Ascending aorta (tissue), 2 donors: ENCODE results near the gene IER3. TPM values are rescaled to one million over a fixed set of nuclear protein-coding genes. Genes with fewer than 3 reads are reported as not detected.
"Not testable (repeated sequence)": the region's sequence is repeated elsewhere in the genome, so short reads cannot be mapped to it uniquely, and the experiment has no call there.

Experiments used
- DNase-seq, 2 donors: peaks; one replicate each; pipeline ENCODE4 v3.0.0-alpha.2; 2019; ENCODE audit warnings: low spot score in 2 of 2
- H3K27ac ChIP-seq, 2 donors: fragments of 200-600 bp; sonication (generic); one replicate each; pipeline ENCODE4 v1.5.1; 2016 to 2017; ENCODE audit warnings: mild to moderate bottlenecking in 1 of 2
- H3K27me3 ChIP-seq: fragments of 200-600 bp; sonication (generic); one replicate; pipeline ENCODE4 v1.5.1; 2017
- H3K36me3 ChIP-seq, 2 donors: fragments of 200-600 bp; sonication (generic); one replicate each; pipeline ENCODE4 v1.5.1; 2016
- H3K4me1 ChIP-seq, 2 donors: fragments of 200-600 bp; sonication (generic); one replicate each; pipeline ENCODE4 v1.5.1; 2016 to 2017; ENCODE audit warnings: mild to moderate bottlenecking in 1 of 2
- H3K4me3 ChIP-seq, 2 donors: fragments of 200-600 bp; sonication (generic); one replicate each; pipeline ENCODE4 v1.5.1; 2016 to 2017; ENCODE audit warnings: mild to moderate bottlenecking in 1 of 2
- H3K9me3 ChIP-seq, 2 donors: fragments of 200-600 bp; sonication (generic); one replicate each; pipeline ENCODE4 v1.5.1; 2016
- intact Hi-C: fragments of 100-400 bp; cut with DNase I; formaldehyde crosslinking; loops from one replicate; pipeline ENCODE4 v1.15.1; 2023
- total RNA-seq: library from RNA; depleted of rRNA; stranded (reverse); fragments of >200 nt; gene quantifications from one replicate; pipeline ENCODE4 v1.1.0, GENCODE V29; 2016
- TF ChIP-seq, protein P1 (sequence below), 3 experiments: fragments of 200-600 bp in 2 of 3; fragments of 450-650 bp in 1 of 3; sonication (generic) in 2 of 3; IDR thresholded peaks; one replicate each; pipeline ENCODE4 v1.5.1; 2016 to 2019; ENCODE audit warnings: antibody characterized with exemption in 3 of 3, mild to moderate bottlenecking in 1 of 3, moderate library complexity in 1 of 3

IER3 gene
- total RNA-seq, 1 donor from 2014 or later = 51.9 TPM

GRCh38 chr6:30721198-30722024 lies 22.9 kb downstream of the IER3 start:
- H3K9me3 ChIP-seq = no peaks in the 10 kb centered on the region
- H3K36me3 ChIP-seq = peaks cover 25 to 39% of the 10 kb centered on the region in 2 donors
- H3K27me3 ChIP-seq = no peaks in the 10 kb centered on the region
- TF ChIP-seq, protein P1, sequence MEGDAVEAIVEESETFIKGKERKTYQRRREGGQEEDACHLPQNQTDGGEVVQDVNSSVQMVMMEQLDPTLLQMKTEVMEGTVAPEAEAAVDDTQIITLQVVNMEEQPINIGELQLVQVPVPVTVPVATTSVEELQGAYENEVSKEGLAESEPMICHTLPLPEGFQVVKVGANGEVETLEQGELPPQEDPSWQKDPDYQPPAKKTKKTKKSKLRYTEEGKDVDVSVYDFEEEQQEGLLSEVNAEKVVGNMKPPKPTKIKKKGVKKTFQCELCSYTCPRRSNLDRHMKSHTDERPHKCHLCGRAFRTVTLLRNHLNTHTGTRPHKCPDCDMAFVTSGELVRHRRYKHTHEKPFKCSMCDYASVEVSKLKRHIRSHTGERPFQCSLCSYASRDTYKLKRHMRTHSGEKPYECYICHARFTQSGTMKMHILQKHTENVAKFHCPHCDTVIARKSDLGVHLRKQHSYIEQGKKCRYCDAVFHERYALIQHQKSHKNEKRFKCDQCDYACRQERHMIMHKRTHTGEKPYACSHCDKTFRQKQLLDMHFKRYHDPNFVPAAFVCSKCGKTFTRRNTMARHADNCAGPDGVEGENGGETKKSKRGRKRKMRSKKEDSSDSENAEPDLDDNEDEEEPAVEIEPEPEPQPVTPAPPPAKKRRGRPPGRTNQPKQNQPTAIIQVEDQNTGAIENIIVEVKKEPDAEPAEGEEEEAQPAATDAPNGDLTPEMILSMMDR (IDR thresholded peaks at IDR 0.05) = peak; percentile 9 to 58 (median 23)
- peaks cover 0 to 53% of the 10 kb centered on the region in 2 donors for H3K4me1 ChIP-seq
- H3K27ac ChIP-seq = peak overlapping the region; percentile 87 to 96
- peak overlapping the region; percentile 73 to 89 for H3K4me3 ChIP-seq
- DNase-seq = peak; percentile 32 to 95
- intact Hi-C loops = loop anchor here (1.0 to 10.0 kb wide), 7 partner anchors 21 to 237 kb away; partner anchors contain the start of genes FLOT1, HLA-E, MRPS18B and PPP1R10

- no peaks in the 10 kb centered on the region for H3K27me3 ChIP-seq
- H3K4me3 ChIP-seq = peak overlapping the region; percentile 73 to 89
- intact Hi-C loops = loop anchor here (1.0 to 10.0 kb wide), 6 partner anchors 22 to 236 kb away; partner anchors contain the start of genes FLOT1, HLA-E, MRPS18B and PPP1R10
- H3K9me3 ChIP-seq = no peaks in the 10 kb centered on the region
- peaks cover 25 to 35% of the 10 kb centered on the region in 2 donors for H3K36me3 ChIP-seq
- TF ChIP-seq, protein P1 (IDR thresholded peaks at IDR 0.05) = no peak
- peak in 1 of 2 donors; percentile 85 for DNase-seq
- peaks cover 0 to 54% of the 10 kb centered on the region in 2 donors for H3K4me1 ChIP-seq
- H3K27ac ChIP-seq = peak overlapping the region; percentile 87 to 96
These were observed 23.6 kb downstream of the IER3 start for GRCh38 chr6:30720738-30721197.

DNA sequence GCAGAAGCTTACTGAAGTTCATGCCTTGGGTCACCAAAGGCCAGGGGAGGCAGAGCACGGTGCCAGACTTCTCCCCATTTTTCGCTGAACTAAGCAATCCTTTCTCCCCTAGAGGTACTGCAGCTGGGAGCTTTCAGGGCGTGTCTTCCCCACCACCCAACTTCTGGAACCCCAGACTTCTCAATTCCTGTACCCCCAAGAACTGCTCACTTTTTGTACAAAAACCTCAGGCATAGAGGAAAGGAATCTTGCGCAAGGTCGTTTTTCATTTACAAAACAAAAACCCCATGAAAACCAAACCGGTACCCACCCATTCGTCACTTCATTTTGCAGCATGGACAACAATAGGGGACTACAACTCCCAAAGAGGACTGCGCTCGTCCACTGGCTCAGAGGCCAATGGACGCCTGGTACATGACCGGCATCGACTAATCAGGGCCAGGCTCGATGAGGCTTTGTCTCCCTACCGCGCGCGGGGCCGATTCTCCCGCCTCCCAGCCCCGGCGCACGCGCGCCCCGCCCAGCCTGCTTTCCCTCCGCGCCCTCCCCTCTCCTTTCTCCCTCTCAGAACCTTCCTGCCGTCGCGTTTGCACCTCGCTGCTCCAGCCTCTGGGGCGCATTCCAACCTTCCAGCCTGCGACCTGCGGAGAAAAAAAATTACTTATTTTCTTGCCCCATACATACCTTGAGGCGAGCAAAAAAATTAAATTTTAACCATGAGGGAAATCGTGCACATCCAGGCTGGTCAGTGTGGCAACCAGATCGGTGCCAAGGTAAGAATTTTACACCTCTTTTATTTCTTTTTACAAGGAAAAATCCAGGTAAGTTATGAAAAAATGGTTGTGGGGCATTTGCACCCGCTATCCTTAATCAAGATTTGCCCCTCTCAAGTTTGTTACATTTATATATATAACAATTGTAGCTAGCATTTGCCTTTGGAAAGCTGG lies 24.3 kb downstream of the IER3 start, which contains the start of gene TUBB:
Gene TUBB, plus strand, starts transcription at position 562 of the 947 bp plus-strand sequence. Its CDS starts 155 bp downstream, at position 717.
- peak within 1 kb of the TSS; percentile 73 to 89 for H3K4me3 ChIP-seq
- intact Hi-C loops = loop anchor here (5.0 to 10.0 kb wide), 2 partner anchors 157 to 235 kb away; partner anchors contain the start of gene HLA-E
- no peaks in the 10 kb centered on the region for H3K27me3 ChIP-seq
- H3K9me3 ChIP-seq = no peaks in the 10 kb centered on the region
- peaks cover 22 to 28% of the 10 kb centered on the region in 2 donors for H3K36me3 ChIP-seq
- peak; percentile 94 to 99 for DNase-seq
- H3K4me1 ChIP-seq = peaks cover 0 to 50% of the 10 kb centered on the region in 2 donors
- H3K27ac ChIP-seq = peak within 1 kb of the TSS; percentile 87 to 96
- TF ChIP-seq, protein P1 (IDR thresholded peaks at IDR 0.05) = peak in 2 of 3 experiments; percentile 5 to 30

DNA sequence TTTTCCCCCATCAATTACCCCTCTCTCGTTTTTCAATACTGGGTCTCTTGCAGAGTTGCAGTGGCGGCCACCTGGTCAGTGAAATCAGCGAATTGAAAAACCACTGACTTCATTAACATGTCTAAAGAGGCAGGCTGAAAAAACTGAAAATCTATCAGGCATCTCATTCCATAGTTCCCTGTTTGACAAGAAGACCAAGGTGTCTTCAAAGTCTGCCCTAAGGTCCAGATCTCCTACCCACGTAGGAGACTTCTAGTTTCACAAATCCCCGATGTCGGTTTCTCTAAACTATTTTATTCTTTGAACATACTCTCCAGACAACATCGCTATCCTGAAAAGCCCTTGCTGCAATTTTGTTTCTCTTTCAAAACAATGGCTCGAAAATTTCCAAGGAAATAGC lies 25.0 kb downstream of the IER3 start:
- Histone ChIP-seq H3K27ac (peak overlapping the region; percentile 59 to 72), H3K4me3 (peak overlapping the region; percentile 73 to 89), H3K27me3 (no peaks in the 10 kb centered on the region), H3K36me3 (peaks cover 17 to 28% of the 10 kb centered on the region in 2 donors), H3K4me1 (peaks cover 0 to 43% of the 10 kb centered on the region in 2 donors), H3K9me3 (no peaks in the 10 kb centered on the region)
- TF ChIP-seq, protein P1 (IDR thresholded peaks at IDR 0.05) = no peak
- intact Hi-C loops = no loop called here
- DNase-seq = no peak

- intact Hi-C loops = loop anchor here (1.0 kb wide), 3 partner anchors 27 to 101 kb away; partner anchors contain the start of genes MRPS18B and PPP1R10
- H3K27me3 ChIP-seq, H3K9me3 ChIP-seq, DNase-seq: not testable (repeated sequence)
- Histone ChIP-seq H3K27ac (peak overlapping the region; percentile 81 to 93), H3K4me3 (peak overlapping the region; percentile 41 to 77), H3K4me1 (peaks cover 0 to 30% of the 10 kb centered on the region in 2 donors), H3K36me3 (peaks cover 15 to 26% of the 10 kb centered on the region in 2 donors)
These were observed 26.3 kb downstream of the IER3 start for GRCh38 chr6:30717845-30718720.
